HG03457 (cell line): Measurements from ENCODE around the gene CTSW.
A peak's percentile ranks its signal among the peaks of the same experiment; 100 is the strongest.
"Not testable (repeated sequence)": the region's sequence is repeated elsewhere in the genome, so short reads cannot be mapped to it uniquely, and the experiment has no call there.

Experiments used
- ATAC-seq: cut with Tn5 transposase; IDR thresholded peaks from one replicate; pipeline ENCODE4 v1.9.1; 2021; ENCODE audit warnings: moderate number of reproducible peaks; ENCODE audit not compliant: unreplicated experiment

CTSW gene

DNA sequence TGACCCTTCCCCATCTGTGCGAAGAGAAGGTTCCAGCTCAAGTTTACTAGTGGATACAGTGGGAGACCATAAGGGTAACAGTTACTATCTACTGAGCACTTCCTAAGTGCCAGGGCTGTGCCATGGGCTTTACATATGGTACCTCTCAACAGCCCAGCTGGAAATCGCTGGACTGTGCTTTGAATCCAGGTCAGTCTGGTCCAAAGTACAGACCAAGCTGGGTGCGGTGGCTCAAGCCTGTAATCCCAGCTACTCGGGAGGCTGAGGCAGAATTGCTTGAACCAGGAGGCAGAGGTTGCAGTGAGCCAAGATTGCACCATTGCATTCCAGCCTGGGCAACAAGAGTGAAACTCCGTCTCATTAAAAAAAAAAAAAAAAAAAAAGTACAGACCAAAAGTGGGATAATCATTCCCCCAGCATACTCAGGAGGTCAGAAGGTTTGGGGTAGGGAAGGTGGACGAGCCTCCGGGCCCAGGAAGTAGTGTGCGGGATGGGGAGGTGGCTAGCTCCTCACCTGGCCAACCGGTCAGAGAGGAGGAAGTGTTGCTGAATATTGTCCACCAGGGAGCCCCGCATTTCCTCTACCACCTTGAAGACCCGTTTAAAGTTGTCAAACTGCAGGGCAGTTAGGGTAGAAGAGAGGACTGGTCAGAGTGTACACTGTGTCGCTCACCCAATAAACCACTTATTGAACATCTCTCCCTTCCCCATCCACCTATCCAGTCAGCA lies 6.3 kb downstream of the CTSW start:
- no peak for ATAC-seq

- ATAC-seq, result no peak
Observed at GRCh38 chr11:65886826-65887722, 7.4 kb downstream of the CTSW start.

DNA sequence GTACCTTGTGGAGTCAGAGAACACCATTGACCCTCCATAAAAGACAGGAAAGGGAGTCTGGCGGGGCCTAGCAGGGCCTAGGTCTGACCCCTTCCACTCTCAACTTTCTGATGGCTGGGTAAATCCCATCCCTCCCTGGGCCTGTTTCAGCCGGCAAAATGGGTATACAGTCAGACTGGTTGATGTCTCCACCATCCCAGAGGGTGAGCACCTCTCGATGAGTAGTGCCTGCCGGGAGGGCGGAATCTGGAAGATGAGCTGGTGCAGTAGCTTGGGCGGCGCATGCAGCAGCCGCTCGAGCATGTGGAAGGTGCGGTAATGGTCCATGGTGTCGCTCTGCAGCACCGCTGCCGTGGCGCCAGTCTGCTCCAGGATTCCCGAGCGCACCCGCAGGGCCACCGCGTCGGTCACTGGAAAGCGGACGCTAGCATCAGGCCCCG lies 8.1 kb downstream of the CTSW start:
- ATAC-seq, result no peak

- ATAC-seq, result no peak
Observed at GRCh38 chr11:65888163-65888814, 8.7 kb downstream of the CTSW start, which contains the start of gene FIBP. Gene FIBP, minus strand, starts transcription at chr11:65888471. Its CDS starts 53 bp downstream, at chr11:65888418.

DNA sequence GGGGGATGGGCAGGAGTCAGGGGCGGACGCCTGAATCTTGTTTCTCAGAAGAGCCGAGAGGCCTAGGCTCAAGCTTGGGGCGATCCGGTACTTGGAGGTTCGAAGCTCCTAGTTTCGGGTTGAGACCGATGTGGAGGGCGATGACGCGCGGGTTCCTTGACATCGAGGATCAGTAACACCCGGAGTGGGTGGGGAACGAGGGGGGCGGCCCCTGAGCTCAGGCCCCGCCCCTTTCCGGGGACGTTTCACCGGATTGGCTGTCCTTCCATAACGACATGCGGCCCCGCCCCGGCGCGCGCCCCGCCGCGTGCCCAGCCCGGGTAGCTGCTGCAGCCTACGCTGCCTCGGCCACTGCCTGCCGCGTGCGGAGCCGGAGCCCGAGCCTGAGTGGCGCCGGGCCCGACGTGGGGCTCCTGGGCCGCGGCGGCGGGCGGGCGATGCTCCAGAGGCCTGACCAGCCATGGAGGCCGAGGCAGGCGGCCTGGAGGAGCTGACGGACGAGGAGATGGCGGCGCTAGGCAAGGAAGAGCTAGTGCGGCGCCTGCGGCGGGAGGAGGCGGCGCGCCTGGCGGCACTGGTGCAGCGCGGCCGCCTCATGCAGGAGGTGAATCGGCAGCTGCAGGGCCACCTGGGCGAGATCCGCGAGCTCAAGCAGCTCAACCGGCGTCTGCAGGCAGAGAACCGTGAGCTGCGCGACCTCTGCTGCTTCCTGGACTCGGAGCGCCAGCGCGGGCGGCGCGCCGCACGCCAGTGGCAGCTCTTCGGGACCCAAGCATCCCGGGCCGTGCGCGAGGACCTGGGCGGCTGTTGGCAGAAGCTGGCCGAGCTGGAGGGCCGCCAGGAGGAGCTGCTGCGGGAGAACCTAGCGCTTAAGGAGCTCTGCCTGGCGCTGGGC lies 10.9 kb downstream of the CTSW start, which contains the start of gene CCDC85B:
Gene CCDC85B, plus strand, starts transcription at position 350 of the 895 bp plus-strand sequence. Its CDS starts 111 bp downstream, at position 461.
- ATAC-seq, result peak; percentile 40

GRCh38 chr11:65891219-65892136 lies 11.8 kb downstream of the CTSW start:
- ATAC-seq, result no peak

DNA sequence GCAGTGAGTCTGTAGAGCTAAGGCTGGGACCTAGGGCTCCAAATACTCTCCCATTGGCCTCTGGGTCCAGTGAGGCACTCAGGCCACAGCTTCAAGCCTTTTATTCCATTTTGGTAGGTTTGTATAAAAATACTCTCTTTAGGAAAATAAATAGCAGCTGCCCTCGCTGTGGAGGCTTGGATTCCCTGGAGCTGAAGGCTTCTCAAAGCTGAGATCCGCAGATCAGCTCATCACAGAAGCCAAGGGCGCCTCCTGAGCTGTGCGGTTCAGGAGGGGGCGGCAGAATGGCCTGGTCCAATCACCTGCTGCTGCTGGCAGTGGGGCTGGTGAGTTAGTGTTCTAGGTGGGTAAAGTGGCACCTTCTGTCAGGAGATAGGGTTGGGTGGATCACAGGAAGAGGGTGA lies 12.5 kb downstream of the CTSW start:
- ATAC-seq, result not testable (repeated sequence)

GRCh38 chr11:65892661-65893317 lies 13.2 kb downstream of the CTSW start:
- no peak for ATAC-seq

DNA sequence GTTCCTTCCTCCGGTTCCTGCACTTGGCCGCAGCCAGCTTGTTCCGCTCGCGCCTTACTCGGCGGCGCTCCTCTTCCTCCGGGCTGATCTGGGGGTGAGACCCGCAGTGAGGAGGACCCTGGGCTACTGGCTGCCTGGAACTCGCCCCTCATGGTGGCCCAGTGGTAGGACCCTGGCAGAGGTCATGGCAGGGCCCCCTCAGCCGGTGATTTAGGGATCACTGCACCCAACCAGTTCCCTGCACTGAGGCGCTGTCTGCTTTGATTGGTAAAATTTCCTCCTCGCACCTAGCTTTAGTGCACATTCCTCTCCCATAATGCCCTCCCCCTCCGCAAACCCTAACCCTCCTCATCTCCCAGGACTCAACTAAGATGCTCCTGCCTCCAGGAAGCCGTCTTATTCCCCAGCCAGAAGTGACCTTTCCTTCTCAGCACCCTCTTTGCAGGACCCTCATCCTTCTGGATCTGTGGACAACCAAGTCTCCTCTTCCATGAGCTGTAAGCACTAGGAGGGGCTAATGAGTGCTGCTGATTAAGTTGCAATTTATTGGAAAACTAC lies 14.5 kb downstream of the CTSW start:
- ATAC-seq, result no peak

DNA sequence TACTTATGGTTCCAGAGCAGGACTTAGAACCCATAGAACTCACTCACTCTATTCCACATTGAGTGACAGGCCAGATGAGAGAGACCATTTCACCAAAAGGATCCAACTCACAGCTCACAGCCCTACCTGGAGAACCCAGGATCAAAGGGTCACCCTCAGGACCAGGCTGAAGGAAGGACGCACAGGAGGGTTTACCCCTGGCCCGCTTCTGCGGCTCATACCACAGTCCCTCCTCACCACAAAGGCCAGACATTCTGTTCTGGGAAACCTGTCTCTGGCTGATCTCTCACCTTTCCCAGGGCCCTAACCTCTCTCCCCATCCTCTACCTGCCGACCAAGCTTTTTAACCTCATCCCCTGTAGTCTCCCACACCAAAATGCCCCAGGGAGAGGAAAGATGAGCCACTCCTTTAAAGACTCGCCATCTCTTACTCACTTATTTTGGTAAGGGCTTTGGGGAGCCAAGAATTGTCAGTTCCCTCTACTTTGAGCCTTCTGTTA lies 15.9 kb downstream of the CTSW start:
- ATAC-seq, result no peak

- ATAC-seq, result no peak
Observed at GRCh38 chr11:65896034-65896999, 16.7 kb downstream of the CTSW start.

- no peak for ATAC-seq
Observed at GRCh38 chr11:65897020-65897471, 17.4 kb downstream of the CTSW start.

GRCh38 chr11:65898656-65899355 lies 19.2 kb downstream of the CTSW start:
- no peak for ATAC-seq

GRCh38 chr11:65899356-65900124 lies 19.9 kb downstream of the CTSW start:
- ATAC-seq, result no peak

- ATAC-seq, result peak; percentile 62
Observed at GRCh38 chr11:65900125-65900898, 20.7 kb downstream of the CTSW start, which contains the start of gene FOSL1. Gene FOSL1, minus strand, starts transcription at chr11:65900388. Its CDS starts 49 bp downstream, at chr11:65900339.
